Muscle of arm (tissue), 12 donors: ENCODE data around the gene SLC39A1. TPM values are rescaled to one million over a fixed set of nuclear protein-coding genes. Genes with fewer than 3 reads are reported as not detected.
A peak's percentile ranks its signal among the peaks of the same experiment; 100 is the strongest.

Experiments used
- DNase-seq: peaks from one replicate; pipeline ENCODE4 v3.0.0-alpha.2; 2013
- polyA plus RNA-seq, 12 donors: library from polyadenylated mRNA; unstranded; fragments of 120-200 nt; gene quantifications; one replicate each; pipeline ENCODE4 v1.2.1, GENCODE V29; 2013; ENCODE audit not compliant: insufficient read length in 12 of 12

The SLC39A1 gene
- polyA plus RNA-seq, 12 donors, result 33.5 to 57.6 (median 41.6) TPM; not detected in 1

- DNase-seq, result no peak
Observed at GRCh38 chr1:153978274-153978909, 15.1 kb upstream of the SLC39A1 start.

GRCh38 chr1:153977250-153978240, 14.2 kb upstream of the SLC39A1 start, which contains the start of gene JTB:
Gene JTB, minus strand, starts transcription at chr1:153977674. Its CDS starts 422 bp downstream, at chr1:153977252.
- peak; percentile 87 for DNase-seq

DNA sequence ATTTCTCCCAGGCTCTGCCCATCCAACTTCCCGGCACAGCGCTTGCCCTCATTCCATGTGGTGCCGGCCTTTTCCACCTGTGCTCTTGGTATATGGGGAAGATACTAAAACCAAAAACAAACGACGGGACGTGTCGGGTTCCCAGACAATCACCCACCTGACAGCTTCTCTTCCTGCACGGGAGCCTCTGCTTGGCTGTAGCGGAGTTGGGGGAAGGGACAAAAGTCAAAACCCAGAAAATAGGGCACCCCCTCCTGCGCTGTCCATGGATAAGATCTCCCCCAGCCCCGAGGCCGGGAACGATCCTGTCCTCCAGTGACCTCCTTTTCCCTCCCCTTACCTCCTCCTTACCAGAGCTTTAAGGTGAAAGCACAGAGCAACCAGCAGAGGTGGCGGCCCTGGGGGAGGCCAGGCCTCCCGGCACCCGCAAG, 13.5 kb upstream of the SLC39A1 start:
- no peak for DNase-seq

DNA sequence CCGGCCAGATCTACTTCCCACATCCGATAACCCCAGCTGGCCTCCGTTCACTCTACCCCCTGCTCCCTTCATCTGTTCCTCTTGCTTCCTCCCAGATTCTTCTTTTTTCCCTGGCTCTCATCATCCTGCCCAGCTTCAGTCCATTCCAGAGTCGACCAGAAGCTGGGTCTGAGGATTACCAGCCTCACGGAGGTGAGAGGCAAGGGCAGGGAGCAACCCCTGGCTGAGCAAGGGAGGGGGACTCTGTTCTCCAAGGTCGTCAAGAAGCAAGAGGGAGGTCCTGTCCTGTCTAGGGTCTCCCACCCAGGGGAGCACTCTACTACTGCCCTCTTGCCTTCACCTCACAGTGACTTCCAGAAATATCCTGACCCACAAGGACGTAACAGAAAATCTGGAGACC, 10.2 kb upstream of the SLC39A1 start:
- no peak for DNase-seq

DNA sequence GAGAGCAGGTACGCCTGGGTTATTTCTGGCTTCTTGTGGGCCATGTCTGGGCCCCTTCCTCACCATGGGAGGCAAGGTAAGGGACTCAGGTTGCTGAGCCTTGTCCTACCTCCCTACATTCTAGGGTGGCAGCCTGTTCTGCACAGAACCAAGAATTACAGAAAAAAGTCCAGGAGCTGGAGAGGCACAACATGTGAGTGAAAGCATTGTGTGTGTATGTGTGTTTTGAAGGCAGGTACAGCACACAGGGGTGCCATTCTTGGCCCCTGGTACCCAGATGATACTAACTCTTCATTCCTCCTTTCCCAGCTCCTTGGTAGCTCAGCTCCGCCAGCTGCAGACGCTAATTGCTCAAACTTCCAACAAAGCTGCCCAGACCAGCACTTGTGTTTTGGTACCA, 9.7 kb upstream of the SLC39A1 start:
- DNase-seq, result no peak

DNA sequence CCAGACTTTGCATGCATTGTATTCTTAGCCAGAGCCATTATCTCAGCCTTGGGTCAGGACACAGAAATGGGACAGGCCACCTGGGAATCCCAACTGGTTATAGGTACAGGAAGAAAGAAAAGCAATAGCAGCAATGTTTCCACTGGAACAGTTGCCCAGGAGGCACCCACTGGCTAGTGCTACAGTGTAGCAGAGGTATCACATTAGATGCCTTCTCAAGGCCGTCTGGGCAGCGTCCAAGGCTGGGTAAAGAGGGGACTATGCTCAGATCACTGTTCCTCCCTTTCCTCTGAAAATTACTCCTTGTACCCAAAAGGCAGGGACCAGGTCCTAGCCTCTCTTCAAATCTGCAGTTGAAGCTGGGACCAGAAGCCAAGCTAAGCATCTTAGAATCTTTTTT, 7.0 kb upstream of the SLC39A1 start:
- DNase-seq, result no peak

DNA sequence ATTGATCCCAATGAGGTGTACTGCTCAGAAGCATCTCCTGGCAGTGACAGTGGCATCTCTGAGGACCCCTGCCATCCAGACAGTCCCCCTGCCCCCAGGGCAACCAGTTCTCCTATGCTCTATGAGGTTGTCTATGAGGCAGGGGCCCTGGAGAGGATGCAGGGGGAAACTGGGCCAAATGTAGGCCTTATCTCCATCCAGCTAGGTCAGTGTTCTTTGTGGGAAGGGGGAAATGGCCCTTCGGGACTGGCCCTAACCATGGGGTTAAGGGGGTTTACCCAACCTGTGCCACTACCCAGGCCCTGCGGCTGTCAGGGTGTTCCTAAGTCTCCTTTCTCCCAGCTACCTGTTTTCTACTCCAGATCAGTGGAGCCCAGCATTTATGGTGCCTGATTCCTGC, 5.6 kb upstream of the SLC39A1 start:
- no peak for DNase-seq

- DNase-seq, result no peak
Observed at GRCh38 chr1:153968408-153968807, 5.1 kb upstream of the SLC39A1 start.

DNA sequence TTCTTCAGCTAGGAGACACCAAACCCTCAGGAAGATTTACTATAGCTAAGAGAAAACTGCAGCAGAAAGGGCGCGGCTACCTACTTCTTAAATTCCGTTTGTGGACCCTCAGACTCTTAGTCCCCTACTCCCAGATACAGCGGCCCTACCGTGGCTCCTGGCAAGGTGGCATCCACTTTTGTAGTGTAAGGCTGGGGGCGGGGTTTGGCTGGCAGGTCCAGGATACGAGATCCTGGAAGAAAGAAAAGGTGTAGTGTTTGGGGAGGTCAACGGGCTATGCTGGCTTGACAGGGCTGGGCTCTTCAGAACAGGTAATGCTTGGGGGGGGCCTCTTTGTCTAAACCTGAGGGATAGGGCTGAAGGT, 4.6 kb upstream of the SLC39A1 start:
- DNase-seq, result no peak

DNA sequence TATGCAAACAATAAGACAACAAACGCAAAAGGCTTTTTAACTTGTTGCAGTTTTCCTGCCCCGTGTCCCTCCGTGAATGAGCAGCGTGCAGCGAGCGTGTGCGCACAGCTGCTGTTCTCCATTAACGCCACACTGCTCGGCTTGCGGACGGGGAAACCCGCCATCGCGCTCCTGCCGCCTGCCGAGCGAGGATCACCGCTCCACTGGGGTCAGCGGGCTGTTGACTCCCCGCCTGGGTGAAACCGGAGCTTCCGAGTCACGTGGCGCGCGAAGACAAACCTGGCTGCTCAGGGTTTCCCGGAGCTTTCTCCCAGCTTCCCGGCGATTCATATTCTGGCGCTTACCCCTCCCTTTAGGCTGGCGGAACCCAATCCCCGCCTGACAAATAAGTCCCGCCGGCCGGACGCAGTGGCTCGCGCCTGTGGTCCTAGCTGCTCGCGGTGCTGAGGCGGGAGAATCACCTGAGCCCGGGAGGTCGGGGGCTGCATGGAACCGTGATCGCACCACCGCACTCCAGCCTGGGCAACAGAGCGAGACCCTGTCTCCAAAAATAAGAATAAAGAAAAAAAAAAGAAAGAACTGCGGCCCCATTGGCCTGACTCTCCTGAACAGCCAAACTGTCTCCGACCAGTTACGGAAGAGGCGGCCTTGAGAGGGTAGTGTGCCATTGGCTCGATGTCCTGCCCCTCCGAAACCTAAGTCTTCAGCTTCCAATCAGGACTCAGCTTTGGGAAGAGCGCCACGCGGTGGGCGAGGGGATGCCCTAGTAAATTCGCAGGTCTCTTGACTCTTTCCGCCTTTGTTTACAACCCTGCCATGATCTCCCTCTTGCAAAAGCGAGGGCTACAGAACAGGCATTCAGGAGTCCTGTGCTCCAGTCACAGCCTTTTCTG, 4.0 kb upstream of the SLC39A1 start, which contains the start of gene CREB3L4:
CREB3L4 (plus strand) TSS at position 796 of the 893 bp plus-strand sequence. CDS start 624 bp downstream, outside the sequence.
- peak; percentile 96 for DNase-seq

DNA sequence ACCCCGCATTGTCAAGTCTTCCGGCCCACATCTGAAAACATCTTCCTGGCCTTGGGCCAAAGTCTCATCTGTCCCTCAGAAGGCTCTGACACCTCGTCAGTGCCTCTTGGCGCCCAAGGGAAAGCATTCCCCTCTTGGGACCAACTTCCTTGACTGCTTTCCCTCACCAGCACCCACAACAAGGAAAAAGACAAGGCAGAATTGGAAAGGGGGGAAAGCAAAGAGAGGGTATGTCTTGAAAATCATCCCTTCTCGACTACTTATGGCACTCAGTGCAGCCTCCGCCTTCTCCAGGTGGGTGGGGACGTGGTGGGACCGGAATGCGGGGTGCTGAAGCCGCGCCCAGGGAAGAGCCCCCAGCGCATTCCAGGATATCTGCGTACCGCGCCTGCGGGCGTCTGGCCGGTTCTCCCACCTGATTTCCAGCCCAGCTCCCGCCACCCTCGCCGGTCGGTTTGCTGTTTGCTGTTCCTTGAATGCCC, 554 bp upstream of the SLC39A1 start:
- no peak for DNase-seq

GRCh38 chr1:153962088-153963029, 978 bp downstream of the SLC39A1 start:
- no peak for DNase-seq

DNA sequence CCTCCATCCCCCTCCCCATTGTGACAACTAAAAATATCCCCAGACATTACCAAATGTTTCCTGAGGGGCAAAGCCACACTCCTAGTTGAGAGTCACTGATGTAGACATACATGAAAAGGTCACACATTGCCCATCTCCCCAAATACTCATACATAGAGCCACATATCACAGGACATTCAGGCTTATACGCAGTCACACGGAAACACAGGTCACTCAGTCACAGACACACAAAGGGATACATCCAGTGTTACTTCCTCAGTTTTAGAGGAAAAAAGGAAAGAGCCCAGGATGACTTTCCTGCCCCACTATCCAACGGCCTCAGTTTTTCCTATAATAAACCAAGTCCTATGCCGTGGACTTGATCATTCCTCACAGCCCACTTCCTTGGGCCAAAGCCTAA, 1.9 kb downstream of the SLC39A1 start:
- DNase-seq, result no peak

DNA sequence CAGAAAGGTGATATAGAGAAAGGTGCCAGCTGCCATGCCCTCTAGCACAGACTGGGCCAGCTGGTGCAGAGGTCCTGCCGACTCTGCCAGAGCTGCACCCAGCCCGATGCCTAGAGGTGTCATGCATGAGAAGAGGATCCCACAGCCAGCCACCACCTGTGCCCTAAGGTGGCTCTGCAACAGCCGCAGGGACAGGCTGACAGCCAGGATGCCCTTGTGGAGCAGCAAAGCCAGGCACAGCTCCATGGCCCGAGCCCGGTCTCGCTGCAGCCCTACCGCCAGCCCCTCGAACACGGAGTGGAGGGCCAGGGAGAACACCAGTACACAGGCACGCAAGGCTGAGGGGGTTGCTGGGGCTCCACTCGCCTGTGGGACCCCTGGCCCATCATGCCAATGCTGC, 3.1 kb downstream of the SLC39A1 start:
- no peak for DNase-seq

DNA sequence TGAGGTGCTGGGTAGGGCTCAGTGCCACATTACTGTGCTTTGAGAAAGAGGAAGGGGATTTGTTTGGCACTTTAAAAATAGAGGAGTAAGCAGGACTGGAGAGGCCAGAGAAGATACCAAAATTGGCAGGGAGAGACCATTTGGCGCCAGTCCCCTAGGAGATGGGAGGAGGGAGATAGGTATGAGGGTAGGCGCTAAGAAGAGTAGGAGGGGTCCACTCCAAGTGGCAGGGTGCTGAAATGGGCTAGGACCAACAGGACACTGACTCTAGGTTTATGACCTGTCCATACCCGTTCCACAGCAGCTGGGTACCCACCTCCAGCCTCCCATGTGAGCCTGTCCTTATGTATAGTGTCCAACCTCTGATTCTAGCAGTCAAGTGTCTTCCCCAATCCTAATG, 3.9 kb downstream of the SLC39A1 start:
- no peak for DNase-seq

- DNase-seq, result no peak
Observed at GRCh38 chr1:153958961-153959260, 4.4 kb downstream of the SLC39A1 start.

DNA sequence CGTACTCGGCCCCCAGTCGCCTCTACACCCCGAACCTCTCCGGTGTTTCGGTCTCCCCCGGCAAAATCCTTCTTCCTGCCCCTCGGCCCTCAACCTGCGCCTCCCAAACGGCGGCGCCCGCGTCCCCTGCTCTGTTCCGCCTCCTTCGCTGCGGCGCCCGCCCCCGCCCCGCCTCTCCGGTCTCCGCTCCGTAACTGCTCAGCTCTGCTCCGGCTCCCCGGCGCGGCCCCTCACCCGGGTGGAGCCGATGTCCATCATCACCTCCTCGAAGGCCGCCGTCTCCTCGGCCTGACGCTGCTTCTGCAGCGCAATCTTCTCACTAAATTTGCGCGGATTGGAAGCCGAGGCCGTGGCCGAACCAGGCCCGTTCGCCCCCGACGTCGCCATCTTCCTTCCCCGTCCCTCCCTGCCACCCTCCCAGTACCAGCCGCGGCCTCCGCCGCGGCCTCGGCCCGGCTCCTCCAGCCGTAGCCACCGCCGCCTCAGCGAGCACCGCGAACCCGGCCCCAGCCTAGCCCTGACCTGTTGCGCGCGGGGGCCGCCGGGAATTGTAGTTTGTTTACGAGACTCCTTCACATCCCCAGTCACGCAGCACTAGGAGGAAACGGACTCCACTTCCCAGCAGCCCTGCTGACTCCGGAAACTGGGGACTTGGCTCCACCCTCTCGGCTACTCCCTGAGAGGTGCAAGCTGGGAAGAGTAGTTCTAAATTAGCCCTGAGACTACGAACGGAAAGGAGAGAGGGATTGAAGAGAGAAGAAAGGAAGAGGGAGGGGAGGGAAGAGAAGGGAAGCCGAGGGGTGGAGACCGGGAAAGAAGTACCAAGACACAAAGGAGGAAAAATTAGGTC, 5.0 kb downstream of the SLC39A1 start, which contains the start of gene CRTC2:
CRTC2 (minus strand) TSS at position 502 of the 850 bp plus-strand sequence; CDS start at position 387, 115 bp downstream.
- peak; percentile 98 for DNase-seq

- DNase-seq, result no peak
Observed at GRCh38 chr1:153957744-153958110, 5.6 kb downstream of the SLC39A1 start.

- DNase-seq, result no peak
Observed at GRCh38 chr1:153956997-153957715, 6.2 kb downstream of the SLC39A1 start.
